NB4 (cell line): ENCODE measurements around the gene INPP5D.

Source experiments
- DNase-seq: peaks from one replicate; pipeline ENCODE4 v3.0.0; 2010; ENCODE audit warnings: low read depth
- H3K4me3 ChIP-seq: one replicate; pipeline ENCODE4 v1.5.1; 2011; ENCODE audit warnings: mild to moderate bottlenecking, low read depth, low read length, moderate library complexity
- CTCF ChIP-seq: IDR thresholded peaks from one replicate; pipeline ENCODE4 v1.5.1; 2012; ENCODE audit warnings: low read depth, low read length
- MYC ChIP-seq: IDR thresholded peaks from 2 replicates; pipeline ENCODE4 v1.6.1; 2011; ENCODE audit warnings: low read depth, low read length
- POLR2A ChIP-seq: IDR thresholded peaks from 2 replicates; pipeline ENCODE4 v1.6.1; 2011; ENCODE audit warnings: mild to moderate bottlenecking; ENCODE audit not compliant: insufficient read length; ENCODE audit errors: extremely low read depth
- TF ChIP-seq, protein P1 (sequence below): IDR thresholded peaks from 2 replicates; pipeline ENCODE4 v1.6.1; 2011; ENCODE audit warnings: low read depth, low read length

The INPP5D gene

DNA sequence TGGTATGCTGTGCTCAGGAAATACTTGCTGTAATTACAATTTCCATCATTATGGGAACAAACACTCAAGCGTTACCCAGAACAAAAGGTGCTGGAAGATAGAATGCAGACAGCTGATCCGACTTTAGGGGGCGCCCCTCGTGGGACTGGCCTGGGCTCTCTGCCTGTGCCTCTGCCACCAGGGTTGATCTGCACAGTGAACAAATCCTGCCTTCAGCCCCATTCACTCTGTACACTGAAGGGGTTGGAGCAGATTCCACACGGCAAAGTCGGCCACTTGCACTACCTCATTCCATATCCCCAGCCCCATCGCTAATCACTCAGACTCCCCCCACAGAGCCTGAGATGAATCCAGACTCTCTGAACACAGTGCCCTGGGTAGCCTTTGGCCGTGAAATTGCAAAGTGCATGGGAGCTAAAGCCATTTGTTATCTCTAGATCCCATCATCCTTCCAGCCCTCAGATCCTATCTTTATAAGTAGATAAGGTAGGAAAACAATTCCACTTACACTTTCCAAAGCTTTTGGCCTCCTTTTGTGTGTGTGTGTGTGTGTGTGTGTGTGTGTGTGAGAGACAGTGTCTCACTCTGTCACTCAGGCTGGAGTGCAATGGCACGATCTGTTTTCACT, 69.3 kb downstream of the INPP5D start:
- no peak overlapping the region for H3K4me3 ChIP-seq
- TF ChIP-seq CTCF, result peak; percentile 50
- TF ChIP-seq, protein P1, sequence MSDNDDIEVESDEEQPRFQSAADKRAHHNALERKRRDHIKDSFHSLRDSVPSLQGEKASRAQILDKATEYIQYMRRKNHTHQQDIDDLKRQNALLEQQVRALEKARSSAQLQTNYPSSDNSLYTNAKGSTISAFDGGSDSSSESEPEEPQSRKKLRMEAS, result no peak
- TF ChIP-seq MYC, result no peak
- peak; percentile 49 for DNase-seq

GRCh38 chr2:233130024-233130423, 69.9 kb downstream of the INPP5D start:
- TF ChIP-seq CTCF (no peak), MYC (no peak), POLR2A (no peak)
- TF ChIP-seq, protein P1, result no peak
- DNase-seq, result no peak
- H3K4me3 ChIP-seq, result no peak overlapping the region

- DNase-seq, result no peak
- TF ChIP-seq POLR2A, result no peak
- no peak for TF ChIP-seq CTCF
- TF ChIP-seq MYC, result no peak
- TF ChIP-seq, protein P1, result no peak
Observed at GRCh38 chr2:233130481-233131020, 70.4 kb downstream of the INPP5D start.

DNA sequence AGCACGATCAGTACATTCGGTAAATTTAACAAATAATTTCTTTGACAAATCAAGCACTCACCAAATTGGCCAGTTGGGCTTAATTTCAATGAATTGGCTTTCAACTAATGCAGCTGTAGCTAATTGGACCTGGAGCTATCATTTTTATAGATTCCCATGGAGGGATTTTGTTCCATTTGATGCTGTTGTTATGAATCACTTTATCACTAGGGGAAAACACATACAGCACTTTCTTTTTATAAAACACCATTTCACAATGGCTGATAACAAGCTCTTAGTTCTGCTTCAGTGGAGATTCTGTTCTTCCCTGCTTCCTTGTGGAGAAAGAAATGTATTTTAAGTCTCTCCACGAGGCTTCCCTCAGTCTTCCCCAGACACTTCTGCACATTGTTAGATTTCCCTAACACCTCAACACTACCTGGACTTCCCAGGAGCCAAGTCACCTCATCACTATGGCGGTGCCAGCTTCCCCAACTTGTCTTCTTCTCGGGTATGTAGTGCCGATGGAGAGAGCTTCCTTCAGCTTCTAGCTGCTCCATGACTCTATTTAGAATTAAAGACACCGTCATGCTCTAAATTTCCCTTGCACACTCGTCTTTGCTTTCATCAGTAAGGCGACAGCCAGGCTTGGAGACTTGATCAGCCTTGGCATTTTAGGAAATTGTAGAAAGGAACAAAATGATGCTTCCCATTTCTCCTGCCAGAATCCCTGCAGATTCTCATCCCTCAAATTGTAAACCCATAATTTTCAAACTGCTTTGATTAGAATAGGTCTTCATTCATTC, 72.0 kb downstream of the INPP5D start:
- TF ChIP-seq, protein P1, result no peak
- H3K4me3 ChIP-seq, result no peak overlapping the region
- no peak for DNase-seq

More at GRCh38 chr2:233130481-233131020, 70.4 kb downstream of the INPP5D start:
- no peak overlapping the region for H3K4me3 ChIP-seq

DNA sequence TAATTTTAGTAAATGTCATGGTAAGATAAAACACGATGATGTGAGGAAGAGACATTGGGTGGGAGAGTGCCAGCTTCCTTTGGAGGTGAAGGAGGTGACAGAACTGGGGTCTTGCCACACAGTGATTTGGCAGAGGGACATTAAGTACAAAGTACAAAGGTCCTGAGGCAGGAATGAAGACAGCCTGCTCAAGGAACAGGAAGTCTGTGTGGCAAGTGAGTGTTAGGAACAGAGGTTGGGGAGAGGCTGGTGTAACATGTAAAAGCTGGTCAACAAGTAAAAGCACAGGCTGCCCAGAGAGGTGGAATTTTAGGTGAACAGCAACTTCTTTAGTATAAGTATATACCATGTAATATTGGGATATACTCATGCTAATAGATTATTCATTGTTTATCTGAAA, 73.1 kb downstream of the INPP5D start:
- TF ChIP-seq POLR2A (no peak), MYC (no peak), CTCF (no peak)
- TF ChIP-seq, protein P1, result no peak
- no peak for DNase-seq
- no peak overlapping the region for H3K4me3 ChIP-seq

DNA sequence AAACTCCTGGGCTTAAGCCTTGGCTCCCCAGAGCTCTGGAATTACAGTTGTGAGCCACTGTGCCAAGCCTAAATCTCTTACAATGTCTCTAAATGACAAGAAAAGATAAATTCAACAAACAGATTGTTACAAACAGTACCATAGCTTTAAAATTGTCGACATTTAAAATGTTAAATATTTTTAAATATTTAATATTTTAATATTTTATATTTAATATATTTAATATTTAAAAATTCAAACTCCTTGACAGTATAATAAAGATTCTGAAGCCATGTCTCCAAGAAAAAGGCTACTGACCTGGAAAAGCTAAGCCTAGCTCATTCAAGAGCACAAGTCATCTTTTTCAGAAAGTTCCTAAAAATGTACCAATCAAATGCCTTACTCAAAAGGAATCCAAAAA, 75.3 kb downstream of the INPP5D start:
- no peak overlapping the region for H3K4me3 ChIP-seq
- TF ChIP-seq MYC (no peak), CTCF (no peak), POLR2A (no peak)
- TF ChIP-seq, protein P1, result no peak
- no peak for DNase-seq
